SK-N-SH (cell line): ENCODE results near the gene PHACTR4.

Source experiments
- CTCF ChIP-seq: fragments of 200-600 bp; sonication (generic); IDR thresholded peaks from 2 replicates; pipeline ENCODE4 v1.6.1; 2017; ENCODE audit warnings: antibody characterized with exemption, mild to moderate bottlenecking, moderate library complexity
- TF ChIP-seq, protein P1 (sequence below): IDR thresholded peaks from 2 replicates; pipeline ENCODE4 v1.4.0; 2012; ENCODE audit warnings: low read depth, borderline replicate concordance

DNA sequence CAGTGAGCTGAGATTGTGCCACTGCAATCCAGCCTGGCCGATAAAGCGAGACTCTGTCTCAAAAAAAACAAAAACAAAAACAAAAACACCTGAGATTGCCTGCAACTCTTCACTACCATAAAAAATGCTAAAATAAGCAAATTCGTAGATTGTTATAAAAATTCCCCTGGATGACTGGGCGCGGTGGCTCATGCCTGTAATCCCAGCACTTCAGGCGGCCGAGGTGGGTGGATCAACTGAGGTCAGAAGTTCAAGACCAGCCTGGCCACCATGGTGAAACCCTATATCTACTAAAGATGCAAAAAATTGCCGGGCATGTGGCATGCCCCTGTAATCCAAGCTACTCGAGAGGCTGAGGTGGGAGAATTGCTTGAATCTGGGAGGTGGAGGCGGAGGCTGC, 30.0 kb upstream of the PHACTR4 start:
- TF ChIP-seq CTCF: no peak
- TF ChIP-seq, protein P1, sequence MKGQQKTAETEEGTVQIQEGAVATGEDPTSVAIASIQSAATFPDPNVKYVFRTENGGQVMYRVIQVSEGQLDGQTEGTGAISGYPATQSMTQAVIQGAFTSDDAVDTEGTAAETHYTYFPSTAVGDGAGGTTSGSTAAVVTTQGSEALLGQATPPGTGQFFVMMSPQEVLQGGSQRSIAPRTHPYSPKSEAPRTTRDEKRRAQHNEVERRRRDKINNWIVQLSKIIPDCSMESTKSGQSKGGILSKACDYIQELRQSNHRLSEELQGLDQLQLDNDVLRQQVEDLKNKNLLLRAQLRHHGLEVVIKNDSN: no peak
